SK-N-MC (cell line): Measurements from ENCODE around the gene KCNJ4.

Experiments
- EZH2 ChIP-seq: fragments of 200-600 bp; sonication (generic); IDR thresholded peaks from one replicate; pipeline ENCODE4 v1.6.1; 2017; ENCODE audit warnings: antibody characterized with exemption
- FOXP2 ChIP-seq: optimal IDR thresholded peaks from 2 replicates; pipeline ENCODE3; 2011; ENCODE audit warnings: mild to moderate bottlenecking, moderate library complexity; ENCODE audit not compliant: insufficient read depth; ENCODE audit errors: extremely low read length, control extremely low read depth
- POLR2AphosphoS5 ChIP-seq: IDR thresholded peaks from 2 replicates; pipeline ENCODE4 v1.6.1; 2012; ENCODE audit warnings: mild to moderate bottlenecking, low read depth, low read length, borderline replicate concordance

DNA sequence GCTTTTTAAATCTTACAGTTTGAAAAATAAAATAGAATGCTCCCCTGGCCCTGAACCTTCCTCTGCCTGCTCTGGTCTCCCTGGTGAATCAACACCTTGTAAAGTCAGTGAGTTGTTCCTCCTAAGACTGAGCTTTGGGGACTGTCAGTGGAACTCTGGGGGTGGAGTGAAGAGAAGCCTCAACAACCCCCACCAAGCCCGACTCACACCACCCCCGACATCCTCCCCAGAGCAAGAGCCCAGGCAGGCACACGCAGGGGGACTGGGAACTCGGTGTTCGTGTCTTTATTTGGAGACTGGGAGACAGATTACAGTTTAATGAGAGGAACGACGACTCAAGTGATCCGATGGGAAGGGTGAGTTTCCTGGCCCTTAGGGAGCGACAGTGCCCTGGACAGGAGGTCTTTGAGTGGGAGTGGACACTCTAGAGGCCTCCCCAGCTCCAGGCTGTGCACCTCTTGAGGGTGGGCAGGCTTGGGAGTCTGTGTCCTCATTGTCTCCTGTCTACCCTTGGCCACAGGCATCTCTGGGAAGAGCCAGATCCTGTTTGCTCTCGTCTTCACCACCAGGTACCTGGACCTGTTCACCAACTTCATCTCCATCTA is 19.1 kb upstream of the KCNJ4 start:
- TF ChIP-seq POLR2AphosphoS5 (no peak), EZH2 (no peak), FOXP2 (no peak)
